Activated CD8-positive, alpha-beta memory T cell treated with anti-CD3 and anti-CD28 coated beads for 48 hours (primary cell): Measurements from ENCODE around the gene NEIL3.
A peak's percentile ranks its signal among the peaks of the same experiment; 100 is the strongest.

ENCODE experiments used
- DNase-seq, 3 experiments: peaks; one replicate each; pipeline ENCODE4 v3.0.0-alpha.2; 2020; ENCODE audit warnings: low read depth in 2 of 3, low spot score in 2 of 3

NEIL3 gene

GRCh38 chr4:177309522-177310371, at the start of gene NEIL3:
NEIL3 (plus strand) TSS chr4:177309874; CDS start chr4:177309954, 80 bp downstream.
- DNase-seq: peak; percentile 86 to 97 (median 92)

- no peak for DNase-seq
Measured at GRCh38 chr4:177263818-177264217, 45.9 kb upstream of the NEIL3 start.

GRCh38 chr4:177264788-177265422, 44.8 kb upstream of the NEIL3 start:
- no peak for DNase-seq

GRCh38 chr4:177265729-177266128, 43.9 kb upstream of the NEIL3 start:
- no peak for DNase-seq

GRCh38 chr4:177266506-177266905, 43.2 kb upstream of the NEIL3 start:
- no peak for DNase-seq

GRCh38 chr4:177267911-177268310, 41.8 kb upstream of the NEIL3 start:
- DNase-seq: no peak

GRCh38 chr4:177271091-177271490, 38.6 kb upstream of the NEIL3 start:
- DNase-seq: no peak

GRCh38 chr4:177271915-177272766, 37.5 kb upstream of the NEIL3 start:
- no peak for DNase-seq

- DNase-seq: no peak
Measured at GRCh38 chr4:177275999-177276398, 33.7 kb upstream of the NEIL3 start.

- DNase-seq: no peak
Measured at GRCh38 chr4:177281351-177281909, 28.2 kb upstream of the NEIL3 start.

GRCh38 chr4:177282284-177282835, 27.3 kb upstream of the NEIL3 start:
- no peak for DNase-seq

GRCh38 chr4:177283167-177283566, 26.5 kb upstream of the NEIL3 start:
- no peak for DNase-seq

GRCh38 chr4:177285953-177286352, 23.7 kb upstream of the NEIL3 start:
- no peak for DNase-seq

GRCh38 chr4:177287255-177287654, 22.4 kb upstream of the NEIL3 start:
- DNase-seq: no peak

GRCh38 chr4:177288335-177288734, 21.3 kb upstream of the NEIL3 start:
- DNase-seq: no peak

- DNase-seq: no peak
Measured at GRCh38 chr4:177290780-177291179, 18.9 kb upstream of the NEIL3 start.

- DNase-seq: no peak
Measured at GRCh38 chr4:177292171-177292570, 17.5 kb upstream of the NEIL3 start.

GRCh38 chr4:177293208-177294033, 16.3 kb upstream of the NEIL3 start:
- no peak for DNase-seq

- DNase-seq: no peak
Measured at GRCh38 chr4:177297785-177298391, 11.8 kb upstream of the NEIL3 start.
